Activated CD4-positive, alpha-beta T cell treated with anti-CD3 and anti-CD28 coated beads for 36 hours (primary cell): ENCODE measurements around the gene IGLON5. TPM values are rescaled to one million over a fixed set of nuclear protein-coding genes. Genes with fewer than 3 reads are reported as not detected.

Source experiments
- ATAC-seq: fragments of 200-7000 bp; cut with Tn5 transposase; one replicate; pipeline ENCODE4 v1.10.0; 2021; ENCODE audit warnings: mild to moderate bottlenecking, moderate library complexity
- CTCF ChIA-PET: fragments of 350-600 bp; sonication (Branson Sonifier 250); formaldehyde crosslinking; loops from one replicate; lab custom pipeline; 2021; ENCODE audit warnings: antibody characterized with exemption; lab: Charles Lee
- POLR2A ChIA-PET: fragments of 350-600 bp; sonication (Branson Sonifier 250); formaldehyde crosslinking; loops from one replicate; lab custom pipeline; 2021; ENCODE audit warnings: antibody characterized with exemption, inconsistent platforms; lab: Charles Lee
- DNase-seq: peaks from one replicate; pipeline ENCODE4 v3.0.0-alpha.2; 2020
- H3K27ac Mint-ChIP-seq: one replicate; pipeline ENCODE4 v1.8.0; 2021; ENCODE audit warnings: mixed read lengths
- H3K27me3 Mint-ChIP-seq: one replicate; pipeline ENCODE4 v1.8.0; 2021; ENCODE audit warnings: mixed read lengths
- H3K36me3 Mint-ChIP-seq: one replicate; pipeline ENCODE4 v1.8.0; 2021; ENCODE audit warnings: low read depth, mixed read lengths
- H3K4me1 Mint-ChIP-seq: one replicate; pipeline ENCODE4 v1.8.0; 2021; ENCODE audit warnings: mixed read lengths
- H3K4me3 Mint-ChIP-seq: one replicate; pipeline ENCODE4 v1.8.0; 2021; ENCODE audit warnings: mild to moderate bottlenecking, moderate library complexity, mixed read lengths
- H3K9me3 Mint-ChIP-seq: one replicate; pipeline ENCODE4 v1.8.0; 2021; ENCODE audit warnings: low read depth, mixed read lengths
- intact Hi-C, 2 experiments: fragments of 100-400 bp; cut with DNase I in 1 of 2; cut with micrococcal nuclease in 1 of 2; formaldehyde crosslinking; loops; one replicate each; pipeline versions ENCODE4 v1.14.2 to v1.15.1; 2022 to 2024; cut with DNase I, micrococcal nuclease
- total RNA-seq, 2 experiments: library from RNA; stranded (reverse); gene quantifications; one replicate each; pipeline ENCODE4 v1.2.3, GENCODE V29; 2021

The IGLON5 gene
- total RNA-seq, 2 experiments from 2014 or later, result 0.18 to 0.28 TPM

DNA sequence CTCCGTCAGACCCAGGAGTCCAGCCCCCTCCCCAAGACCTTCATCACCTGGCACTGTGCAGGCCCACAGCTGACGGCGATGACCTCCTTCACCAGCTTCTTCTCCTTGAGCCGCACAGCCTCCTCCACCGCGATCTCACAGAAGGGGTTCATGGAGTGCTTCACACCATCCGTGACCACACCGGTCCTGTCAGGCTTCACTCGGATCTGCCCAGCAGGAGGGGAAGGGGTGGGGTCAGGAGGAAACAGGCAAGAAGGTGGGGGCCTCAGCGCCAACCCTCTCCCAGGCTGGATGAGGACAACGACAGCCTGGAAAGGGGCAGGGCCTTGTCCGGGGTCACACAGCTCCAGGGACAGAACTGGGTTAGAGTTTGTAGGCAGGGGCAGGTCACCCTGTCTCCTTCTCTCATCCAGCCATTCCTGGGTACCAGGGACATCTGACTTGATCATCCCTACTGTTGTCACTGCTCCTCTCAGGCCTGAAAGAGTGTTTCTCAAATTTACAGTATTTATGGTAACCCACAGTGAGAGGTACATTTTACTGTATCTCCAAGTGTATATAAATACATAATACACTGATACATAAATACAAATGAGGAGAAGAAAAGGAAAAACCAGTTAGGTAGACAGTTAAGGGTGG lies 42.8 kb downstream of the IGLON5 start:
- no peak overlapping the region for H3K4me3 Mint-ChIP-seq

GRCh38 chr19:51354742-51355148 lies 43.3 kb downstream of the IGLON5 start:
- peaks cover 31% of the 10 kb centered on the region for H3K4me1 Mint-ChIP-seq
- no peaks in the 10 kb centered on the region for H3K27me3 Mint-ChIP-seq
- H3K27ac Mint-ChIP-seq, result peak overlapping the region; percentile 86
- DNase-seq (peak; percentile 48), ATAC-seq (peak; percentile 84)
- POLR2A ChIA-PET, result interaction anchor here (0.6 to 1.7 kb wide), 3 partner anchors 11 to 18 kb away, joined by 3 to 5 read pairs (median 3); no protein-coding TSS in a partner anchor
- intact Hi-C loops, result no loop called here
- peaks cover 42% of the 10 kb centered on the region for H3K36me3 Mint-ChIP-seq
- H3K4me3 Mint-ChIP-seq, result peak overlapping the region; percentile 24
- CTCF ChIA-PET, result interaction anchor here (0.9 to 1.1 kb wide), 2 partner anchors 9 to 15 kb away, joined by 5 to 6 read pairs; no protein-coding TSS in a partner anchor
- peaks cover 2% of the 10 kb centered on the region for H3K9me3 Mint-ChIP-seq

More for the DNA sequence above, 42.8 kb downstream of the IGLON5 start:
- Mint-ChIP-seq H3K9me3 (peaks cover 2% of the 10 kb centered on the region), H3K4me1 (peaks cover 26% of the 10 kb centered on the region), H3K36me3 (peaks cover 39% of the 10 kb centered on the region), H3K27ac (peak overlapping the region; percentile 25), H3K27me3 (no peaks in the 10 kb centered on the region)
- DNase-seq, result no peak
- ATAC-seq, result no peak
- ChIA-PET POLR2A (interaction anchor here (0.9 to 1.7 kb wide), 2 partner anchors 14 to 19 kb away, joined by 3 to 5 read pairs; no protein-coding TSS in a partner anchor), CTCF (interaction anchor here (0.6 to 1.1 kb wide), 3 partner anchors 9 to 40 kb away, joined by 4 to 6 read pairs (median 5); no protein-coding TSS in a partner anchor)
- intact Hi-C loops, result no loop called here

DNA sequence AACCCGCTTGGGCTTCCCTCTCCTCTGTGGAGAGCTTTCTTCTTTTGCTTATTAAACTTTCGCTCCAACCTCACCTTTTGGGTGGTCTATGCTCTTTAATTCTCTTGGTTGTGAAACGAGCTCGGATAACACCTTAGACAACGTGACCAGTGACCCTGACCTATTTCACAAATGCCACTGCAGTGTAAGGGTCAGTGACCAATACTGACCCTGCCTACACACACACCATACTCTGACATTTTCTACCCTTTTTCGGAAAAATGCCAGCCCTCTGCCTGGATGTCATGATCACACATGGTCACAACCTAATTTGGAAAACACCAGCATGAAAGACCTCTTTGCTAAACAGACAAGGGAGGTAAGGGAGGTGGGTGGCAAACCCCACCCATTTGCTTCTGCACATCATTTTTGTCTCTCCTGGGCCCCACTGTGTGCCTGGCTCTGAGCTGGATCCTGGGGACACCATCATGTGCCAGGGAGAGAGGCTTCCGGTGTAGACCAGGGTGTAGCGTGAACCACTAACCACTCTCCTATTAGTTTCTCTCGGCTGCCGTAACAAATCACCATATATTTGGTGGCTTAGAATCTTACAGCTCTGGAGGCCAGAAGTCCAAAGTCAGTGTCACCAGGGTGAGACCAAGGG lies 44.8 kb downstream of the IGLON5 start:
- H3K9me3 Mint-ChIP-seq, result peaks cover 2% of the 10 kb centered on the region
- peaks cover 34% of the 10 kb centered on the region for H3K4me1 Mint-ChIP-seq
- DNase-seq (no peak), ATAC-seq (no peak)
- ChIA-PET POLR2A (no interaction called here), CTCF (interaction anchor here (0.6 to 1.0 kb wide), 3 partner anchors 17 to 811 kb away, joined by 3 to 4 read pairs (median 3); no protein-coding TSS in a partner anchor)
- H3K36me3 Mint-ChIP-seq, result peaks cover 29% of the 10 kb centered on the region
- intact Hi-C loops, result no loop called here
- H3K27me3 Mint-ChIP-seq, result no peaks in the 10 kb centered on the region
- H3K4me3 Mint-ChIP-seq, result no peak overlapping the region
- H3K27ac Mint-ChIP-seq, result no peak overlapping the region

- intact Hi-C loops, result no loop called here
- Mint-ChIP-seq H3K4me1 (peaks cover 46% of the 10 kb centered on the region), H3K27ac (no peak overlapping the region), H3K9me3 (peaks cover 2% of the 10 kb centered on the region), H3K27me3 (no peaks in the 10 kb centered on the region), H3K36me3 (peaks cover 19% of the 10 kb centered on the region), H3K4me3 (no peak overlapping the region)
- ChIA-PET CTCF (interaction anchor here (0.6 kb wide), 1 partner anchor 105 kb away, joined by 3 read pairs; no protein-coding TSS in a partner anchor), POLR2A (no interaction called here)
- DNase-seq (no peak), ATAC-seq (no peak)
These were observed 46.5 kb downstream of the IGLON5 start for GRCh38 chr19:51357952-51358351.

- Mint-ChIP-seq H3K9me3 (peaks cover 2% of the 10 kb centered on the region), H3K4me3 (no peak overlapping the region), H3K36me3 (peaks cover 20% of the 10 kb centered on the region), H3K27ac (no peak overlapping the region), H3K4me1 (peaks cover 55% of the 10 kb centered on the region), H3K27me3 (no peaks in the 10 kb centered on the region)
- DNase-seq (no peak), ATAC-seq (no peak)
- intact Hi-C loops, result no loop called here
- POLR2A ChIA-PET, result interaction anchor here (0.6 kb wide), 1 partner anchor 1018 kb away, joined by 3 read pairs; no protein-coding TSS in a partner anchor
- CTCF ChIA-PET, result interaction anchor here (0.6 to 1.8 kb wide), 4 partner anchors 11 to 62 kb away, joined by 3 to 9 read pairs (median 7); partner anchors contain the start of gene VSIG10L
These were observed 47.9 kb downstream of the IGLON5 start for GRCh38 chr19:51359294-51359693.

DNA sequence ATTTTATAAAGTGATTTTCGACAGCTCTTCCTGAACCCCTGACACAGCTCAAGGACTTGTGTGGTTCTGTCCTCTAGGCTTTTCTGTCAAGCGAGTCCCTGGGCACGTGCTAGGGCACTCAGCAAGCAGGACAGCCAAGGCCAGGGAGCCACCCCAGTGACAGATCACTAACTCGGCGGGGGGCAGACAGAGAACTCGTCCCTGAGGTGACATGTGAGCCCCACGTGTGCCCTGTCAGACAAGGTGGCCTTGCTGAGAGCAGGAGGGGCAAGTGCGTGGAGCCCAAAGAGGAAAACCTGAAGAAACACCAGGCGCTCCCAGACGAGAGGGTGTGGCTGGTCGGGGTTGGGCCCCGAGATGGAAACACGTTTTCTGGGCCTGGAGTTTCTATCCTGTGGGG lies 49.8 kb downstream of the IGLON5 start:
- POLR2A ChIA-PET, result no interaction called here
- H3K27ac Mint-ChIP-seq, result no peak overlapping the region
- intact Hi-C loops, result no loop called here
- ATAC-seq (no peak), DNase-seq (no peak)
- peaks cover 19% of the 10 kb centered on the region for H3K36me3 Mint-ChIP-seq
- no peaks in the 10 kb centered on the region for H3K27me3 Mint-ChIP-seq
- peaks cover 53% of the 10 kb centered on the region for H3K4me1 Mint-ChIP-seq
- CTCF ChIA-PET, result no interaction called here
- no peak overlapping the region for H3K4me3 Mint-ChIP-seq
- peaks cover under 1% of the 10 kb centered on the region for H3K9me3 Mint-ChIP-seq

- ATAC-seq (no peak), DNase-seq (no peak)
- ChIA-PET POLR2A (interaction anchor here (1.6 kb wide), 1 partner anchor 24 kb away, joined by 7 read pairs; no protein-coding TSS in a partner anchor), CTCF (interaction anchor here (1.1 to 1.6 kb wide), 2 partner anchors 10 to 32 kb away, joined by 3 to 6 read pairs; no protein-coding TSS in a partner anchor)
- intact Hi-C loops, result no loop called here
- H3K9me3 Mint-ChIP-seq, result no peaks in the 10 kb centered on the region
- peak overlapping the region; percentile 82 for H3K27ac Mint-ChIP-seq
- H3K27me3 Mint-ChIP-seq, result no peaks in the 10 kb centered on the region
- H3K4me3 Mint-ChIP-seq, result peak overlapping the region; percentile 46
- H3K4me1 Mint-ChIP-seq, result peaks cover 47% of the 10 kb centered on the region
- H3K36me3 Mint-ChIP-seq, result peaks cover 19% of the 10 kb centered on the region
These were observed 53.0 kb downstream of the IGLON5 start for GRCh38 chr19:51364200-51365106.

DNA sequence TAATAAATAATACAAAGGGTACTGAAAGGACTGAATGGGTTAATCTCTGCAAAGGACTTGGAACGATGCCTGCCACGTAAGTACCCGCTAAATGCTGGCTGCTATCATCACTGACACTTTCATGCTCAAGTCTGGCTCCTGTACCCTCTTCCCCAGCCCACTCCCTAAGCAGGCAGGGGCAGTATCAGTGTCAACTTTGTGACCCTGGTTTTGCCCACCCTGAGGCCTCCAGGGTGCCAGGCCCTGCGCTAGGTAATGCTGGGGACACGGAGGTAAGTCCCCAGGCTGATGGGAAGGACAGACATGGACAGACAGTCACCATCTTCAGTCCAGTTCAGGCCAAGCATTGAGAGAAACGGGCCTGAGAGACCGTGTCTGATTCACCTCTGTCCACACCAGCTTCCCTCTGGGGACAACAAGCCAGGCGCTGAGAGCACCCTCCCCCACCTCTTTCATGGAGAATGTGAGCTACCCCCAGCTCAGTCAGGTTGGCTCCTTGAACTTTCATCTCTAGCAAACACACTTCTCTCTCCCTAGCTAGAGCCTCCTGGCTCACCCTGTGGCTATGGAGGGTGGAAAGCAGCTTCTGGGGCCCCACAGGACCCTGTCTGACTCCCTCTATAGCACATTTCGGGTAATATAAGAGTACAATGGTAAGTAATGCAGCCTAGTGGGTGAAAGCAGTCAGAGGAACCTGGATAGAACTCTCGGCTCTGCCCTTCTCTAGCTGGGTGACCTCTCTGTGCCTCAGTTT lies 53.9 kb downstream of the IGLON5 start:
- Mint-ChIP-seq H3K4me1 (peaks cover 48% of the 10 kb centered on the region), H3K27me3 (no peaks in the 10 kb centered on the region), H3K27ac (peak overlapping the region; percentile 96), H3K9me3 (no peaks in the 10 kb centered on the region), H3K36me3 (peaks cover 22% of the 10 kb centered on the region), H3K4me3 (peak overlapping the region; percentile 90)
- intact Hi-C loops, result no loop called here
- POLR2A ChIA-PET, result interaction anchor here (1.6 kb wide), 2 partner anchors 25 to 30 kb away, joined by 7 to 9 read pairs; no protein-coding TSS in a partner anchor
- CTCF ChIA-PET, result interaction anchor here (0.6 to 1.2 kb wide), 4 partner anchors 19 to 663 kb away, joined by 3 to 5 read pairs (median 4); partner anchors contain the start of gene ZNF614
- no peak for ATAC-seq
- peak; percentile 45 for DNase-seq

- Mint-ChIP-seq H3K4me1 (peaks cover 51% of the 10 kb centered on the region), H3K36me3 (peaks cover 26% of the 10 kb centered on the region), H3K27me3 (no peaks in the 10 kb centered on the region), H3K4me3 (peak within 1 kb of the TSS; percentile 90), H3K9me3 (no peaks in the 10 kb centered on the region), H3K27ac (peak within 1 kb of the TSS; percentile 97)
- intact Hi-C loops, result loop anchor here in 1 of 2 experiments (1.0 to 2.0 kb wide), 2 partner anchors 338 to 561 kb away; no protein-coding TSS in a partner anchor
- DNase-seq, result no peak
- ChIA-PET POLR2A (interaction anchor here (1.6 kb wide), 1 partner anchor 30 kb away, joined by 9 read pairs; no protein-coding TSS in a partner anchor), CTCF (interaction anchor here (0.6 to 1.2 kb wide), 4 partner anchors 19 to 662 kb away, joined by 3 to 5 read pairs (median 4); partner anchors contain the start of gene ZNF614)
- ATAC-seq, result no peak
These were observed 54.5 kb downstream of the IGLON5 start, which contains the start of gene ETFB for GRCh38 chr19:51365965-51366388. Gene ETFB, minus strand, starts transcription at chr19:51366388. Its CDS starts 62 bp downstream, at chr19:51366326.
